ENCODE results near the gene SLC37A1.

SLC37A1 gene

GRCh38 chr21:42499444-42500112 is 14.1 kb upstream of the SLC37A1 start:
- Histone ChIP-seq H3K4me3 (ENCODE audit: low read depth, low read length) (no peak overlapping the region), H3K27ac (ENCODE audit: extremely low read depth, low read depth, low read length) (no peak overlapping the region), H3K36me3 (ENCODE audit: control insufficient read depth in 2 of 2, insufficient read depth in 1 of 2, low read length in 2 of 2) (no peaks in the 10 kb centered on the region), H3K4me1 (ENCODE audit: control insufficient read depth, insufficient read depth, low read length) (no peaks in the 10 kb centered on the region), H3K9me3 (ENCODE audit: control insufficient read depth, insufficient read depth, low read depth, low read length) (no peaks in the 10 kb centered on the region)
- ChIA-PET CTCF (interaction anchor here (0.8 to 3.3 kb wide), 2 partner anchors 13 to 165 kb away, joined by 3 to 17 read pairs; partner anchors contain the start of gene SLC37A1), POLR2A (no interaction called here)
- TF ChIP-seq ZIC2 (tag by site-specific recombination; IDR thresholded peaks at IDR 0.05) (peak; percentile 77), ZBTB11 (tag by site-specific recombination; conservative IDR thresholded peaks at IDR 0.05; ENCODE audit: low read depth) (no peak), GLIS1 (tag by site-specific recombination; IDR thresholded peaks at IDR 0.05) (peak; percentile 64), ZNF76 (tag by site-specific recombination; IDR thresholded peaks at IDR 0.05; ENCODE audit: borderline replicate concordance, low read depth) (peak; percentile 76; the same call in 1 of the 2 replicates), PRDM10 (tag by site-specific recombination; IDR thresholded peaks at IDR 0.05) (peak; percentile 66), ZNF626 (tag by site-specific recombination; IDR thresholded peaks at IDR 0.05) (no peak), ZBTB48 (tag by site-specific recombination; IDR thresholded peaks at IDR 0.05) (no peak)

GRCh38 chr21:42500225-42500624 is 13.4 kb upstream of the SLC37A1 start:
- no peak for TF ChIP-seq ZNF280C (tag by site-specific recombination; IDR thresholded peaks at IDR 0.05)
- TF ChIP-seq ZNF404 (tag by site-specific recombination; IDR thresholded peaks at IDR 0.05) = no peak
- Histone ChIP-seq H3K4me3 (ENCODE audit: low read depth, low read length) (no peak overlapping the region), H3K9me3 (ENCODE audit: control insufficient read depth, insufficient read depth, low read depth, low read length) (no peaks in the 10 kb centered on the region), H3K36me3 (ENCODE audit: control insufficient read depth in 2 of 2, insufficient read depth in 1 of 2, low read length in 2 of 2) (no peaks in the 10 kb centered on the region), H3K27ac (ENCODE audit: extremely low read depth, low read depth, low read length) (no peak overlapping the region), H3K4me1 (ENCODE audit: control insufficient read depth, insufficient read depth, low read length) (no peaks in the 10 kb centered on the region)
- ChIA-PET CTCF (interaction anchor here (0.5 to 0.8 kb wide), 2 partner anchors 47 to 165 kb away, joined by 3 read pairs; no protein-coding TSS in a partner anchor), POLR2A (no interaction called here)

- TF ChIP-seq SP7 (tag by site-specific recombination; IDR thresholded peaks at IDR 0.05) (no peak), RBAK (tag by site-specific recombination; IDR thresholded peaks at IDR 0.05) (no peak), ZNF621 (tag by site-specific recombination; IDR thresholded peaks at IDR 0.05) (no peak), ZNF792 (tag by site-specific recombination; IDR thresholded peaks at IDR 0.05) (no peak), ZNF555 (tag by site-specific recombination; conservative IDR thresholded peaks at IDR 0.05) (no peak), ZNF16 (tag by site-specific recombination; IDR thresholded peaks at IDR 0.05; ENCODE audit: low read depth) (no peak), ZBTB11 (tag by site-specific recombination; conservative IDR thresholded peaks at IDR 0.05; ENCODE audit: low read depth) (no peak), ZEB2 (tag by site-specific recombination; IDR thresholded peaks at IDR 0.05) (no peak), ZNF514 (tag by site-specific recombination; IDR thresholded peaks at IDR 0.05) (no peak), GLIS1 (tag by site-specific recombination; IDR thresholded peaks at IDR 0.05) (no peak), ZNF24 (tag by site-specific recombination; IDR thresholded peaks at IDR 0.05) (no peak)
- Histone ChIP-seq H3K9me3 (ENCODE audit: control insufficient read depth, insufficient read depth, low read depth, low read length) (no peaks in the 10 kb centered on the region), H3K36me3 (ENCODE audit: control insufficient read depth in 2 of 2, insufficient read depth in 1 of 2, low read length in 2 of 2) (no peaks in the 10 kb centered on the region), H3K4me3 (ENCODE audit: low read depth, low read length) (no peak overlapping the region), H3K4me1 (ENCODE audit: control insufficient read depth, insufficient read depth, low read length) (no peaks in the 10 kb centered on the region), H3K27ac (ENCODE audit: extremely low read depth, low read depth, low read length) (no peak overlapping the region)
- ChIA-PET CTCF (interaction anchor here (0.5 to 0.7 kb wide), 2 partner anchors 22 to 47 kb away, joined by 3 read pairs; no protein-coding TSS in a partner anchor), POLR2A (no interaction called here)
These were observed 12.9 kb upstream of the SLC37A1 start for GRCh38 chr21:42500736-42501135.
